COLO668 (cell line): ENCODE measurements around the gene ATP5PD.

ENCODE experiments used
- DNase-seq: peaks from one replicate; lab custom pipeline; 2025; ENCODE audit not compliant: unreplicated experiment; lab: John Stamatoyannopoulos, UW

The ATP5PD gene

GRCh38 chr17:75046407-75047289 is at the start of gene ATP5PD, which contains the start of gene KCTD2:
Gene ATP5PD (minus strand): TSS chr17:75046969. CDS start chr17:75042650, 4,319 bp downstream.
Gene KCTD2 (plus strand): TSS chr17:75047225. CDS start chr17:75047251, 26 bp downstream.
- peak; percentile 91 for DNase-seq

- peak; percentile 25 for DNase-seq
These were observed 49.4 kb upstream of the ATP5PD start for GRCh38 chr17:75096082-75096625.

GRCh38 chr17:75094871-75095399 is 48.2 kb upstream of the ATP5PD start:
- no peak for DNase-seq

- DNase-seq: no peak
These were observed 46.9 kb upstream of the ATP5PD start for GRCh38 chr17:75093548-75094158.

- no peak for DNase-seq
These were observed 45.1 kb upstream of the ATP5PD start for GRCh38 chr17:75091855-75092327.

GRCh38 chr17:75090871-75091854 is 44.4 kb upstream of the ATP5PD start:
- DNase-seq: no peak

GRCh38 chr17:75088465-75089417 is 42.0 kb upstream of the ATP5PD start:
- DNase-seq: no peak

- DNase-seq: peak; percentile 20
These were observed 41.0 kb upstream of the ATP5PD start, which contains the start of gene SLC16A5 for GRCh38 chr17:75087558-75088453. Gene SLC16A5 (plus strand): TSS chr17:75087954. CDS start chr17:75093637, 5,683 bp downstream.

- no peak for DNase-seq
These were observed 40.4 kb upstream of the ATP5PD start for GRCh38 chr17:75087182-75087557.

GRCh38 chr17:75086496-75087181 is 39.9 kb upstream of the ATP5PD start:
- DNase-seq: no peak

- no peak for DNase-seq
These were observed 37.4 kb upstream of the ATP5PD start for GRCh38 chr17:75084039-75084660.

GRCh38 chr17:75082683-75083082 is 35.9 kb upstream of the ATP5PD start:
- no peak for DNase-seq

GRCh38 chr17:75081611-75082540 is 35.1 kb upstream of the ATP5PD start:
- DNase-seq: no peak

- no peak for DNase-seq
These were observed 32.2 kb upstream of the ATP5PD start for GRCh38 chr17:75079023-75079373.

GRCh38 chr17:75078284-75079022 is 31.7 kb upstream of the ATP5PD start:
- no peak for DNase-seq
